OCI-LY3 (cell line): ENCODE results near the gene OTX2.

Source experiments
- H2AFZ ChIP-seq: fragments of 200-600, 300-600 bp; shearing (Covaris generic); 2 replicates; pipeline ENCODE4 v1.6.0; 2014; ENCODE audit warnings: antibody characterized with exemption, low read depth, low read length
- H3K27ac ChIP-seq: fragments of 200-600, 300-600 bp; sonication (generic); 2 replicates; pipeline ENCODE4 v1.5.1; 2014; ENCODE audit warnings: mild to moderate bottlenecking, low read length, moderate library complexity, mixed read lengths
- H3K27me3 ChIP-seq: fragments of 200-600, 300-600 bp; sonication (generic); 2 replicates; pipeline ENCODE4 v1.6.1; 2014; ENCODE audit warnings: low read depth, low read length, mixed read lengths
- H3K36me3 ChIP-seq: fragments of 200-600, 300-600 bp; sonication (generic); replicated peaks from 2 replicates; pipeline ENCODE3; 2014; ENCODE audit warnings: low read depth, low read length, mixed read lengths
- H3K4me1 ChIP-seq: fragments of 300-600, 200-600 bp; sonication (generic); 2 replicates; pipeline ENCODE4 v1.6.1; 2014; ENCODE audit warnings: low read length, mixed read lengths
- H3K4me2 ChIP-seq: fragments of 200-600, 300-600 bp; sonication (generic); 2 replicates; pipeline ENCODE4 v1.6.1; 2014; ENCODE audit warnings: low read length, mixed read lengths
- H3K4me3 ChIP-seq: fragments of 300-600, 200-600 bp; sonication (generic); 2 replicates; pipeline ENCODE4 v1.5.1; 2014; ENCODE audit warnings: antibody characterized with exemption, mild to moderate bottlenecking, low read length, moderate library complexity
- H3K79me2 ChIP-seq: fragments of 300-600, 200-600 bp; shearing (Covaris generic); 2 replicates; pipeline ENCODE4 v1.6.1; 2014; ENCODE audit warnings: mild to moderate bottlenecking, low read length, mixed read lengths
- H3K9ac ChIP-seq: fragments of 300-600, 200-600 bp; shearing (Covaris generic); 2 replicates; pipeline ENCODE4 v1.6.0; 2014; ENCODE audit warnings: mild to moderate bottlenecking, low read length, moderate library complexity
- H3K9me3 ChIP-seq: fragments of 200-600, 300-600 bp; shearing (Covaris generic); 2 replicates; pipeline ENCODE4 v1.6.1; 2014; ENCODE audit warnings: low read length, mixed read lengths; ENCODE audit not compliant: insufficient read depth
- H4K20me1 ChIP-seq: fragments of 200-600, 300-600 bp; sonication (generic); 2 replicates; pipeline ENCODE4 v1.6.1; 2016; ENCODE audit warnings: low read length, mixed read lengths; ENCODE audit not compliant: insufficient read depth
- EZH2phosphoT487 ChIP-seq: fragments of 200-600 bp; shearing (Covaris generic); IDR thresholded peaks from 2 replicates; pipeline ENCODE4 v1.6.1; 2018; ENCODE audit warnings: antibody characterized with exemption, mixed run types, low read depth
- TF ChIP-seq, protein P1 (sequence below): fragments of 200-600, 300-600 bp; sonication (generic); IDR thresholded peaks from 2 replicates; pipeline ENCODE4 v1.5.1; 2014; ENCODE audit warnings: antibody characterized with exemption, low read length, low read depth

OTX2 gene

DNA sequence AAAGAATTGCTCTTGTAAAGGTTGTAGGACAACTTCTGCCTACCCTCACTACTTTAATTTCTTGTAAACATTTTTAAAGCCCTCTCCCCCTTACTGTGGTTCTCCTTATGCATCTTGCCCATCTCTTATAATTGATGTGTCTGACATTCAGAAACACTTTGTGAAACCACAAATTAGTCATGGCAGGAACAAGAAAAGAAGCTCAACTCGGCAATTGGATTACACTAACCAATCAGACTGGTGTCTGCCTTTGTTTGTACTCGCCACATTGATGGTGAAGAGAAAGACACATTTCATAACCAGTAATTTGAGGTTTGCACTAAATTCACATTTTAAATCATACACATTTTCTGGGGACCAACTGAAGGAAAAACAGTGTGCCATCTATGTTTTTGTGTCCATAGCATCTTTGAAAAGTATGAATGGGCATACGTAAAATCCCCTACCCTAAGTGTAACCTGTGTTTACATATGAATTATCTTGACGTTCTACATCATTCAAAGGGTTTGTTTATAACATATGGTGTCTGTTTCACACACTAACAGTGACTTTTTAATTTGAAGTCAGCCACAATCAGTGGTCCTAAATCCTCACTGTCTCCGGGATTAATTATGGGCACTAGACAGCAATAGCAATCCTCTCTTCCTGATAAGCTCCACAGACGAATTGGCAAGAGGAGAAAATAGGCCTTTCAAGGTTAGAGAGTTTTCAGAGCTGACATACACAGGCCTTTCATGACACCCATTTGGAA lies 49.9 kb downstream of the OTX2 start:
- H3K79me2 ChIP-seq: no peaks in the 10 kb centered on the region
- no peak overlapping the region for H3K4me2 ChIP-seq
- H3K9me3 ChIP-seq: no peaks in the 10 kb centered on the region
- H3K27ac ChIP-seq: no peak overlapping the region
- no peak overlapping the region for H2AFZ ChIP-seq
- H4K20me1 ChIP-seq: no peaks in the 10 kb centered on the region
- no peak overlapping the region for H3K4me3 ChIP-seq
- no peaks in the 10 kb centered on the region for H3K27me3 ChIP-seq
- no peak overlapping the region for H3K9ac ChIP-seq
- H3K4me1 ChIP-seq: no peaks in the 10 kb centered on the region
- TF ChIP-seq, protein P1, sequence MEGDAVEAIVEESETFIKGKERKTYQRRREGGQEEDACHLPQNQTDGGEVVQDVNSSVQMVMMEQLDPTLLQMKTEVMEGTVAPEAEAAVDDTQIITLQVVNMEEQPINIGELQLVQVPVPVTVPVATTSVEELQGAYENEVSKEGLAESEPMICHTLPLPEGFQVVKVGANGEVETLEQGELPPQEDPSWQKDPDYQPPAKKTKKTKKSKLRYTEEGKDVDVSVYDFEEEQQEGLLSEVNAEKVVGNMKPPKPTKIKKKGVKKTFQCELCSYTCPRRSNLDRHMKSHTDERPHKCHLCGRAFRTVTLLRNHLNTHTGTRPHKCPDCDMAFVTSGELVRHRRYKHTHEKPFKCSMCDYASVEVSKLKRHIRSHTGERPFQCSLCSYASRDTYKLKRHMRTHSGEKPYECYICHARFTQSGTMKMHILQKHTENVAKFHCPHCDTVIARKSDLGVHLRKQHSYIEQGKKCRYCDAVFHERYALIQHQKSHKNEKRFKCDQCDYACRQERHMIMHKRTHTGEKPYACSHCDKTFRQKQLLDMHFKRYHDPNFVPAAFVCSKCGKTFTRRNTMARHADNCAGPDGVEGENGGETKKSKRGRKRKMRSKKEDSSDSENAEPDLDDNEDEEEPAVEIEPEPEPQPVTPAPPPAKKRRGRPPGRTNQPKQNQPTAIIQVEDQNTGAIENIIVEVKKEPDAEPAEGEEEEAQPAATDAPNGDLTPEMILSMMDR: no peak
- TF ChIP-seq EZH2phosphoT487: no peak
- H3K36me3 ChIP-seq: no peaks in the 10 kb centered on the region

DNA sequence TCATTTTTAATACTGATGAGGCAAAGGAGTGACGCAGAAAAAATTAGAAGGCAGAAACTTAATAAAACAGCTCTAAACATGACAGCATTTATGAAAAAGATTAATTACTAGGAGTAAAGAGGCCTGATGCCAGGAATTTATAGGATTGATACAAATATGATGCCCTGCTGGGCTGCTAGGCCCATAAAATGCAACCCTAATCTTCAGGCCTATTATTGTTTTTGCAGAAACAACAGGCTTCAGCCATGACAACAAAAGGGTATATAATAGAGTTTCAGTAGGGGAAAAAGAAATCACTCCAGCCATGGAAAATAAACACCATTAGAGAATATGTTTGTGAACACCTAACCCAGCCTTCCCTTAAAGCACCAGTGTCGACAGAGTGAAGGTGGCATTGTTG lies 50.6 kb downstream of the OTX2 start:
- Histone ChIP-seq H3K4me1 (no peaks in the 10 kb centered on the region), H3K9ac (no peak overlapping the region), H3K9me3 (no peaks in the 10 kb centered on the region), H3K4me2 (no peak overlapping the region), H3K4me3 (no peak overlapping the region), H3K27ac (no peak overlapping the region), H4K20me1 (no peaks in the 10 kb centered on the region), H3K27me3 (no peaks in the 10 kb centered on the region), H2AFZ (no peak overlapping the region), H3K79me2 (no peaks in the 10 kb centered on the region), H3K36me3 (no peaks in the 10 kb centered on the region)
- TF ChIP-seq EZH2phosphoT487: no peak
- TF ChIP-seq, protein P1: no peak

DNA sequence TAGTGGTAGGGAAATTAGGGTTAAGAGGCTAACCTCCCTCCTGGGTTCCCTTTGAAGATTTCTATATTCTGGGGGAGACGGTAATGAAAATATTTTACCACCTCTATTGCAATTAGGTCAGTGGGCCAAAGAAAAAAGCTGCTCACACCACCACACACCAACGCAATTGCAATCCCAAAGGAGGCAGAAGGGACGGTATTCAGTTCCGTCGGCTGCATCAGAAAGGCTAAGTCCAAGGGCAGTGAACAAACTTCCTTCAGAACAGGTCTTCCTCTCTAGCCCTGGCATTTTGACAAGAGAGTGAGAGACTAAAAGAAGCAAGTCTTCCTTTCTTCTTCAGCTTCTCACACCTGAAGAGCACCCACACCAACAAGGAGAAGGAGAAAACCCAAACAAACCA lies 51.2 kb downstream of the OTX2 start:
- Histone ChIP-seq H3K9me3 (no peaks in the 10 kb centered on the region), H3K4me3 (no peak overlapping the region), H3K9ac (no peak overlapping the region), H3K27me3 (no peaks in the 10 kb centered on the region), H3K79me2 (no peaks in the 10 kb centered on the region), H2AFZ (no peak overlapping the region), H3K4me2 (no peak overlapping the region), H4K20me1 (no peaks in the 10 kb centered on the region), H3K4me1 (no peaks in the 10 kb centered on the region), H3K27ac (no peak overlapping the region), H3K36me3 (no peaks in the 10 kb centered on the region)
- no peak for TF ChIP-seq EZH2phosphoT487
- TF ChIP-seq, protein P1: no peak

DNA sequence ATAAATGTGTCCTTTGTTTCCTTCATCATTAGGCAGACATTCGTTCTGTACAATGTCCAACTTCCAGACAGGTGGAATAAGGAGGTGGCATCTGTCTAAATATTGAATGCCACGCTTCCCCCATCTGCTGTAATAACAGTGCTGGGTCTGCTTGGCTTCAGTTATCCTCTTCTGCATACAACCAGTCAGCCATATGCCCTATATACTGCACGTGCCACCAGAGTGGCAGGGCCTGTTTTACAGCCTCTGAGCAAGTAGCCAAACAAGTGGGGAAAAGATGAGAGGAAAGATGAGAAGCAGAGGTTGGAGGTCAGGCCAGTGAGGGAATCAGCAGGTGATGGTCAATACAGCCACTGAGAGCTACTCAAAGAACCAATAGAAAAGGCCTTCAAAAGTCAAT lies 55.4 kb downstream of the OTX2 start:
- Histone ChIP-seq H3K27me3 (peaks cover 3% of the 10 kb centered on the region; the same call in 1 of the 2 replicates), H3K4me1 (no peaks in the 10 kb centered on the region), H3K79me2 (no peaks in the 10 kb centered on the region), H4K20me1 (no peaks in the 10 kb centered on the region), H3K36me3 (no peaks in the 10 kb centered on the region), H3K9ac (no peak overlapping the region), H3K27ac (no peak overlapping the region), H3K4me3 (no peak overlapping the region), H2AFZ (no peak overlapping the region), H3K4me2 (no peak overlapping the region), H3K9me3 (no peaks in the 10 kb centered on the region)
- no peak for TF ChIP-seq EZH2phosphoT487
- TF ChIP-seq, protein P1: no peak
